Measurements from ENCODE around the gene NINL.

- TF ChIP-seq EZH2 (IDR thresholded peaks at IDR 0.05; ENCODE audit: low read length) (no peak), CTCF (optimal IDR thresholded peaks at IDR 0.05 in 1 of 3, IDR thresholded peaks at IDR 0.05 in 1 of 3, conservative IDR thresholded peaks at IDR 0.05 in 1 of 3; ENCODE audit: extremely low read depth in 1 of 3, insufficient read depth in 2 of 3, low read length in 3 of 3) (no peak)
Measured at GRCh38 chr20:25510202-25510601, 75.1 kb downstream of the NINL start.
